AG04449 (cell line): ENCODE data around the gene DBH.

ENCODE experiments used
- CTCF ChIA-PET: fragments of 350-600 bp; formaldehyde crosslinking; extraction: SDS; loops from one replicate; lab custom pipeline; 2021; ENCODE audit warnings: antibody characterized with exemption; lab: Yijun Ruan, JAX
- POLR2A ChIA-PET: fragments of 400-600, 350-600 bp; formaldehyde crosslinking; extraction: SDS; loops from one replicate; lab custom pipeline; 2020; ENCODE audit warnings: antibody characterized with exemption, inconsistent platforms; lab: Yijun Ruan, JAX
- DNase-seq: peaks from one replicate; pipeline ENCODE4 v3.0.0-alpha.2; 2010; ENCODE audit warnings: low read depth, low spot score
- H3K4me3 ChIP-seq: 2 replicates; pipeline ENCODE4 v1.5.1; 2011; ENCODE audit warnings: low read depth, mild to moderate bottlenecking, control low read depth, low read length
- TF ChIP-seq, protein P1 (sequence below): IDR thresholded peaks from one replicate; pipeline ENCODE4 v1.5.1; 2011; ENCODE audit warnings: mild to moderate bottlenecking, moderate library complexity, low read length, control low read depth, inconsistent platforms; ENCODE audit not compliant: insufficient read depth; ENCODE audit errors: missing control alignments

The DBH gene

GRCh38 chr9:133627341-133627740 is 8.8 kb upstream of the DBH start:
- CTCF ChIA-PET: no interaction called here
- DNase-seq: no peak
- TF ChIP-seq, protein P1, sequence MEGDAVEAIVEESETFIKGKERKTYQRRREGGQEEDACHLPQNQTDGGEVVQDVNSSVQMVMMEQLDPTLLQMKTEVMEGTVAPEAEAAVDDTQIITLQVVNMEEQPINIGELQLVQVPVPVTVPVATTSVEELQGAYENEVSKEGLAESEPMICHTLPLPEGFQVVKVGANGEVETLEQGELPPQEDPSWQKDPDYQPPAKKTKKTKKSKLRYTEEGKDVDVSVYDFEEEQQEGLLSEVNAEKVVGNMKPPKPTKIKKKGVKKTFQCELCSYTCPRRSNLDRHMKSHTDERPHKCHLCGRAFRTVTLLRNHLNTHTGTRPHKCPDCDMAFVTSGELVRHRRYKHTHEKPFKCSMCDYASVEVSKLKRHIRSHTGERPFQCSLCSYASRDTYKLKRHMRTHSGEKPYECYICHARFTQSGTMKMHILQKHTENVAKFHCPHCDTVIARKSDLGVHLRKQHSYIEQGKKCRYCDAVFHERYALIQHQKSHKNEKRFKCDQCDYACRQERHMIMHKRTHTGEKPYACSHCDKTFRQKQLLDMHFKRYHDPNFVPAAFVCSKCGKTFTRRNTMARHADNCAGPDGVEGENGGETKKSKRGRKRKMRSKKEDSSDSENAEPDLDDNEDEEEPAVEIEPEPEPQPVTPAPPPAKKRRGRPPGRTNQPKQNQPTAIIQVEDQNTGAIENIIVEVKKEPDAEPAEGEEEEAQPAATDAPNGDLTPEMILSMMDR: no peak
- POLR2A ChIA-PET: no interaction called here
- H3K4me3 ChIP-seq: no peak overlapping the region

DNA sequence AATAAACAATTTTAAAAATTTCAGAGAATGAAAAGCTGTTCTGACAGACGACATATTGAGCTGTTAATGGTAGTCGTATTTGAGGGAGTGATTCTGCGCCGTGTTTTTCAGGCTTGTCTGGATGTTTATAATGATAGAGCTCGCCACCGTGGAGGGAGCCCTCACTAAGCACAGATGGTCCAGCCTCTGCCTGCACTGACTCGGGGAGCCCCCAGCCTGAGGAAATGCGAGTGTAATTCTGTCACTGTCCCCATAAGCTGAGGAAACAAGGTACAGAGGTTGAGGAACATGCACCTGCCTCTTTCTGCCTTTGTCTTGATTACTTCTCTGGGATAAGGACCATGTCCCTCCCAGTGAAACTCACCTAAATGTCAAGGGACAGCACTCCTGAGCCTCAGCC is 7.4 kb upstream of the DBH start:
- CTCF ChIA-PET: no interaction called here
- no peak for DNase-seq
- POLR2A ChIA-PET: no interaction called here
- TF ChIP-seq, protein P1: no peak
- H3K4me3 ChIP-seq: no peak overlapping the region

- DNase-seq: no peak
- H3K4me3 ChIP-seq: no peak overlapping the region
- ChIA-PET POLR2A (no interaction called here), CTCF (no interaction called here)
- TF ChIP-seq, protein P1: no peak
Observed at GRCh38 chr9:133629221-133630110, 6.7 kb upstream of the DBH start.

- ChIA-PET POLR2A (no interaction called here), CTCF (no interaction called here)
- no peak overlapping the region for H3K4me3 ChIP-seq
- no peak for DNase-seq
- TF ChIP-seq, protein P1: no peak
Observed at GRCh38 chr9:133631111-133631510, 5.1 kb upstream of the DBH start.

DNA sequence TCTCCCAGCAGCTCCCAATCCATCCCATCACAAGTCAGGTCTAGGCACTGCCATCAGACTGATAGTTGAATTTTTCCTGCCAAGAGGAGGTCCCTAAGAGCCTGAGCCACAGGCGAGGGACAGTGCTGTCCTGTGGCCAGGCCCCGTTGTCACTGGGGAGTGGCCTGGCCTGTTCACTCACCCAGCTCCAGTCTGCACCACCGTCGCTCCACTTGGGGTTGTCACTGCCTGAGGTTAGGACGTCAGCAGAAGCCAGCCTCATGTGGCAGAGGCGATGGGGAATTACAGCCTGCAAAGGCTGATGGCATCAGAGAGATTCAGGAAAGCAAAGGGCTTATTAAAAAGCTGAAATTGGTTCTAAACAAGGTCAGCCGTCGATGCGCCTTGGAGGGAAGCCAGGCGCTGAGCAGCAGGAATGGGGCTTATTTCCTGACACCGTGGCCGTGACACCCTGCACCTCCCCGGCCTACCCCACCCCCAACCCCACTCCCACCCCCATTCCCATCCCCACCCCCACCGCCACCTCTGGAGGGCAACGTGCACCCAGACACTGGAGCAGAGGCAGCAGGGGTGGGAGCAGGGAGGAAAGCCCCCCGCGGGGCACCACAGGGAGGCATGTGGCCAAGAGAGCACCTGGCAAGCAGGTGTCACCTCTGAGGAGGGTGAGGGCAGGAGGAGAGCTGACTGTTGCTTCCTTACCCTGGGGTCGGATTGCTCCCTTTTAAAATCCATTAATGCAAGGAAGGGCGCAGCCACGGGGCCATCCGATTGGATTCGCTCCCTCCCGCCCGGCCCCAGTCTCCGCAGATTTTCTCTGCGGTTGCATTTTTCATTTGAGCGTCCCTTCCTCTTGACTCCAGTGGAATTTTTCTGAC is 3.1 kb upstream of the DBH start:
- TF ChIP-seq, protein P1: no peak
- CTCF ChIA-PET: no interaction called here
- POLR2A ChIA-PET: no interaction called here
- no peak for DNase-seq
- no peak overlapping the region for H3K4me3 ChIP-seq

DNA sequence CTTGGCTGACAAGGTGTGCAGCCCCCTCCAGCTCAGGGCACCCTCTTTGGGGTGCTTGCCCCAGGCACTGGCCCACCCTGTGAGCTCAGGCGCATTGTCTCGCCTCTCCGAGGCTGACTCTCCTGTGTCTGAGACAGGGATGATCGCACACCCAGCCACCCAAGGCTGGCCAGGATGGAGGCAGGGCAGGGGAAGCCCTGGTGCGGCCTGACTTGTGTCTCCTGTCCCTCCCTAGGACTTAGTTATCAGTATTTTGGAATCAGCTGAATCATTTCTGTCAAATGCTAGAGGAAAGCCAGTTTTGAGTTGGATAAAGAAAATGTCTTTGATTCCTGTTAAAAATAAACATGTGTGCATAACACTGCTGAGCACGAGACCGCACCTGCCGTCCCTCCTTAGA is 2.5 kb upstream of the DBH start:
- POLR2A ChIA-PET: no interaction called here
- CTCF ChIA-PET: no interaction called here
- TF ChIP-seq, protein P1: no peak
- no peak for DNase-seq
- no peak overlapping the region for H3K4me3 ChIP-seq
